ENCODE data around the gene ZNF71.

ZNF71 gene

GRCh38 chr19:56594446-56594782, 688 bp upstream of the ZNF71 start:
- H3K9me3 ChIP-seq (ENCODE audit: control insufficient read depth in 1 of 2, low read length in 2 of 2), result peaks cover 19 to 26% of the 10 kb centered on the region in 2 donors
- H3K4me1 ChIP-seq (ENCODE audit: control insufficient read depth in 1 of 2, insufficient read depth in 2 of 2, low read length in 2 of 2), result peaks cover 0 to 9% of the 10 kb centered on the region in 2 donors
- H3K27ac ChIP-seq (ENCODE audit: low read depth, low read length), result no peak overlapping the region
- no peaks in the 10 kb centered on the region for H3K27me3 ChIP-seq (ENCODE audit: control insufficient read depth in 1 of 2, insufficient read depth in 2 of 2, low read length in 2 of 2)
- peak overlapping the region; percentile 86 to 90 for H3K4me3 ChIP-seq (ENCODE audit: low read depth in 1 of 2, low read length in 2 of 2)
- H3K9ac ChIP-seq (ENCODE audit: low read depth in 1 of 2, low read length in 2 of 2), result no peak overlapping the region
- peaks cover 0 to 2% of the 10 kb centered on the region in 2 donors for H3K36me3 ChIP-seq (ENCODE audit: control insufficient read depth in 1 of 2, insufficient read depth in 2 of 2, low read length in 2 of 2)

- Histone ChIP-seq H3K4me3 (ENCODE audit: low read depth in 1 of 2, low read length in 2 of 2) (peak overlapping the region; percentile 86 to 90), H3K27ac (ENCODE audit: low read depth, low read length) (no peak overlapping the region), H3K4me1 (ENCODE audit: control insufficient read depth in 1 of 2, insufficient read depth in 2 of 2, low read length in 2 of 2) (peaks cover 0 to 9% of the 10 kb centered on the region in 2 donors), H3K9me3 (ENCODE audit: control insufficient read depth in 1 of 2, low read length in 2 of 2) (peaks cover 13 to 21% of the 10 kb centered on the region in 2 donors), H3K9ac (ENCODE audit: low read depth in 1 of 2, low read length in 2 of 2) (peak overlapping the region; percentile 71 to 80), H3K36me3 (ENCODE audit: control insufficient read depth in 1 of 2, insufficient read depth in 2 of 2, low read length in 2 of 2) (peaks cover 0 to 2% of the 10 kb centered on the region in 2 donors), H3K27me3 (ENCODE audit: control insufficient read depth in 1 of 2, insufficient read depth in 2 of 2, low read length in 2 of 2) (no peaks in the 10 kb centered on the region)
Observed at GRCh38 chr19:56595548-56595899, 422 bp downstream of the ZNF71 start.

- Histone ChIP-seq H3K9ac (ENCODE audit: low read depth in 1 of 2, low read length in 2 of 2) (no peak overlapping the region), H3K9me3 (ENCODE audit: control insufficient read depth in 1 of 2, low read length in 2 of 2) (peaks cover 25 to 31% of the 10 kb centered on the region in 2 donors), H3K4me3 (ENCODE audit: low read depth in 1 of 2, low read length in 2 of 2) (peak overlapping the region in 1 of 2 donors; percentile 86), H3K36me3 (ENCODE audit: control insufficient read depth in 1 of 2, insufficient read depth in 2 of 2, low read length in 2 of 2) (peaks cover 11% of the 10 kb centered on the region in 2 donors), H3K27ac (ENCODE audit: low read depth, low read length) (no peak overlapping the region), H3K27me3 (ENCODE audit: control insufficient read depth in 1 of 2, insufficient read depth in 2 of 2, low read length in 2 of 2) (no peaks in the 10 kb centered on the region), H3K4me1 (ENCODE audit: control insufficient read depth in 1 of 2, insufficient read depth in 2 of 2, low read length in 2 of 2) (peaks cover 0 to 9% of the 10 kb centered on the region in 2 donors)
Observed at GRCh38 chr19:56596676-56597075, 1.6 kb downstream of the ZNF71 start.

- Histone ChIP-seq H3K27me3 (ENCODE audit: control insufficient read depth in 1 of 2, insufficient read depth in 2 of 2, low read length in 2 of 2) (no peaks in the 10 kb centered on the region), H3K36me3 (ENCODE audit: control insufficient read depth in 1 of 2, insufficient read depth in 2 of 2, low read length in 2 of 2) (peaks cover 14 to 17% of the 10 kb centered on the region in 2 donors), H3K4me3 (ENCODE audit: low read depth in 1 of 2, low read length in 2 of 2) (no peak overlapping the region), H3K9me3 (ENCODE audit: control insufficient read depth in 1 of 2, low read length in 2 of 2) (peaks cover 30 to 31% of the 10 kb centered on the region in 2 donors), H3K4me1 (ENCODE audit: control insufficient read depth in 1 of 2, insufficient read depth in 2 of 2, low read length in 2 of 2) (peaks cover 0 to 9% of the 10 kb centered on the region in 2 donors), H3K9ac (ENCODE audit: low read depth in 1 of 2, low read length in 2 of 2) (no peak overlapping the region), H3K27ac (ENCODE audit: low read depth, low read length) (no peak overlapping the region)
Observed at GRCh38 chr19:56597696-56598095, 2.6 kb downstream of the ZNF71 start.

GRCh38 chr19:56601375-56601774, 6.3 kb downstream of the ZNF71 start:
- Histone ChIP-seq H3K27ac (ENCODE audit: low read depth, low read length) (no peak overlapping the region), H3K36me3 (ENCODE audit: control insufficient read depth in 1 of 2, insufficient read depth in 2 of 2, low read length in 2 of 2) (peaks cover 14 to 23% of the 10 kb centered on the region in 2 donors), H3K9ac (ENCODE audit: low read depth in 1 of 2, low read length in 2 of 2) (no peak overlapping the region), H3K4me3 (ENCODE audit: low read depth in 1 of 2, low read length in 2 of 2) (peak overlapping the region; percentile 6 to 37), H3K9me3 (ENCODE audit: control insufficient read depth in 1 of 2, low read length in 2 of 2) (peaks cover 58 to 59% of the 10 kb centered on the region in 2 donors), H3K27me3 (ENCODE audit: control insufficient read depth in 1 of 2, insufficient read depth in 2 of 2, low read length in 2 of 2) (no peaks in the 10 kb centered on the region), H3K4me1 (ENCODE audit: control insufficient read depth in 1 of 2, insufficient read depth in 2 of 2, low read length in 2 of 2) (no peaks in the 10 kb centered on the region)

GRCh38 chr19:56603829-56604228, 8.7 kb downstream of the ZNF71 start:
- H3K9me3 ChIP-seq (ENCODE audit: control insufficient read depth in 1 of 2, low read length in 2 of 2), result peaks cover 71 to 75% of the 10 kb centered on the region in 2 donors

GRCh38 chr19:56608274-56608964, 13.3 kb downstream of the ZNF71 start:
- H3K9me3 ChIP-seq (ENCODE audit: control insufficient read depth in 1 of 2, low read length in 2 of 2), result peaks cover 86 to 89% of the 10 kb centered on the region in 2 donors
- no peaks in the 10 kb centered on the region for H3K27me3 ChIP-seq (ENCODE audit: control insufficient read depth in 1 of 2, insufficient read depth in 2 of 2, low read length in 2 of 2)
- peak overlapping the region in 1 of 2 donors; percentile 0 for H3K4me3 ChIP-seq (ENCODE audit: low read depth in 1 of 2, low read length in 2 of 2)
- peaks cover 10 to 14% of the 10 kb centered on the region in 2 donors for H3K36me3 ChIP-seq (ENCODE audit: control insufficient read depth in 1 of 2, insufficient read depth in 2 of 2, low read length in 2 of 2)
- H3K9ac ChIP-seq (ENCODE audit: low read depth in 1 of 2, low read length in 2 of 2), result no peak overlapping the region
- H3K27ac ChIP-seq (ENCODE audit: low read depth, low read length), result no peak overlapping the region
- no peaks in the 10 kb centered on the region for H3K4me1 ChIP-seq (ENCODE audit: control insufficient read depth in 1 of 2, insufficient read depth in 2 of 2, low read length in 2 of 2)

More at GRCh38 chr19:56603829-56604228, 8.7 kb downstream of the ZNF71 start:
- Histone ChIP-seq H3K4me3 (ENCODE audit: low read depth in 1 of 2, low read length in 2 of 2) (no peak overlapping the region), H3K36me3 (ENCODE audit: control insufficient read depth in 1 of 2, insufficient read depth in 2 of 2, low read length in 2 of 2) (peaks cover 12 to 23% of the 10 kb centered on the region in 2 donors), H3K27ac (ENCODE audit: low read depth, low read length) (no peak overlapping the region), H3K4me1 (ENCODE audit: control insufficient read depth in 1 of 2, insufficient read depth in 2 of 2, low read length in 2 of 2) (no peaks in the 10 kb centered on the region), H3K9ac (ENCODE audit: low read depth in 1 of 2, low read length in 2 of 2) (no peak overlapping the region), H3K27me3 (ENCODE audit: control insufficient read depth in 1 of 2, insufficient read depth in 2 of 2, low read length in 2 of 2) (no peaks in the 10 kb centered on the region)

GRCh38 chr19:56611288-56611687, 16.2 kb downstream of the ZNF71 start:
- Histone ChIP-seq H3K36me3 (ENCODE audit: control insufficient read depth in 1 of 2, insufficient read depth in 2 of 2, low read length in 2 of 2) (peaks cover 14 to 17% of the 10 kb centered on the region in 2 donors), H3K9ac (ENCODE audit: low read depth in 1 of 2, low read length in 2 of 2) (no peak overlapping the region), H3K27me3 (ENCODE audit: control insufficient read depth in 1 of 2, insufficient read depth in 2 of 2, low read length in 2 of 2) (no peaks in the 10 kb centered on the region), H3K9me3 (ENCODE audit: control insufficient read depth in 1 of 2, low read length in 2 of 2) (peaks cover 86 to 95% of the 10 kb centered on the region in 2 donors), H3K4me3 (ENCODE audit: low read depth in 1 of 2, low read length in 2 of 2) (peak overlapping the region in 1 of 2 donors; percentile 17), H3K4me1 (ENCODE audit: control insufficient read depth in 1 of 2, insufficient read depth in 2 of 2, low read length in 2 of 2) (no peaks in the 10 kb centered on the region), H3K27ac (ENCODE audit: low read depth, low read length) (no peak overlapping the region)

GRCh38 chr19:56612737-56613136, 17.6 kb downstream of the ZNF71 start:
- H3K9ac ChIP-seq (ENCODE audit: low read depth in 1 of 2, low read length in 2 of 2), result no peak overlapping the region
- peaks cover 21 to 22% of the 10 kb centered on the region in 2 donors for H3K36me3 ChIP-seq (ENCODE audit: control insufficient read depth in 1 of 2, insufficient read depth in 2 of 2, low read length in 2 of 2)
- peaks cover 77 to 95% of the 10 kb centered on the region in 2 donors for H3K9me3 ChIP-seq (ENCODE audit: control insufficient read depth in 1 of 2, low read length in 2 of 2)
- H3K27me3 ChIP-seq (ENCODE audit: control insufficient read depth in 1 of 2, insufficient read depth in 2 of 2, low read length in 2 of 2), result no peaks in the 10 kb centered on the region
- H3K4me3 ChIP-seq (ENCODE audit: low read depth in 1 of 2, low read length in 2 of 2), result peak overlapping the region; percentile 9 to 33
- no peak overlapping the region for H3K27ac ChIP-seq (ENCODE audit: low read depth, low read length)
- no peaks in the 10 kb centered on the region for H3K4me1 ChIP-seq (ENCODE audit: control insufficient read depth in 1 of 2, insufficient read depth in 2 of 2, low read length in 2 of 2)

- Histone ChIP-seq H3K36me3 (ENCODE audit: control insufficient read depth in 1 of 2, insufficient read depth in 2 of 2, low read length in 2 of 2) (peaks cover 27 to 28% of the 10 kb centered on the region in 2 donors), H3K9me3 (ENCODE audit: control insufficient read depth in 1 of 2, low read length in 2 of 2) (peaks cover 77 to 93% of the 10 kb centered on the region in 2 donors)
Observed at GRCh38 chr19:56613639-56614038, 18.5 kb downstream of the ZNF71 start.

More at GRCh38 chr19:56613639-56614038, 18.5 kb downstream of the ZNF71 start:
- Histone ChIP-seq H3K27me3 (ENCODE audit: control insufficient read depth in 1 of 2, insufficient read depth in 2 of 2, low read length in 2 of 2) (no peaks in the 10 kb centered on the region), H3K4me3 (ENCODE audit: low read depth in 1 of 2, low read length in 2 of 2) (no peak overlapping the region), H3K27ac (ENCODE audit: low read depth, low read length) (no peak overlapping the region), H3K4me1 (ENCODE audit: control insufficient read depth in 1 of 2, insufficient read depth in 2 of 2, low read length in 2 of 2) (no peaks in the 10 kb centered on the region), H3K9ac (ENCODE audit: low read depth in 1 of 2, low read length in 2 of 2) (no peak overlapping the region)

Measured in duodenal mucosa (tissue), 2 donors.